Adipose tissue (tissue), 3 donors: ENCODE data around the gene ROR1. TPM values are rescaled to one million over a fixed set of nuclear protein-coding genes. Genes with fewer than 3 reads are reported as not detected.

Source experiments
- H3K27ac ChIP-seq: one replicate; pipeline ENCODE4 v1.5.1; 2013; ENCODE audit warnings: low read depth, low read length
- WGBS, 3 donors: extraction: QIAGEN DNeasy Blood & Tissue Kit; methylation state at CpG; one replicate each; pipeline ENCODE4 v1.1.7; 2013; 5-methylcytosine and 5-hydroxymethylcytosine counted together
- polyA plus RNA-seq, 3 donors: library from polyadenylated mRNA; stranded (reverse); fragments of 200-250 nt; gene quantifications; one replicate each; pipeline ENCODE4 v1.2.3, GENCODE V29; 2013
- donor health status: healthy with polysubstance abuse.
- donor health status: Bipolar disorder and iron deficiency.
- donor health status: healthy.

ROR1 gene
- 1 to 10 TPM; 2.1 to 2.8 (median 2.1) TPM for polyA plus RNA-seq

GRCh38 chr1:63773815-63774616 lies at the start of gene ROR1:
ROR1 (plus strand) TSS chr1:63774017.
- H3K27ac ChIP-seq = no peak within 1 kb of the TSS
- 1% methylated on average over 52 to 99 of the region's 99 CpGs for WGBS, 3 donors

GRCh38 chr1:63724375-63724899 lies 49.4 kb upstream of the ROR1 start:
- WGBS, 3 donors = 94 to 96% (median 94%) methylated on average over 3 of the region's 3 CpGs

GRCh38 chr1:63728611-63729226 lies 45.1 kb upstream of the ROR1 start:
- WGBS, 3 donors = 89 to 95% (median 92%) methylated on average over 8 of the region's 8 CpGs
- H3K27ac ChIP-seq = no peak overlapping the region

More at GRCh38 chr1:63724375-63724899, 49.4 kb upstream of the ROR1 start:
- no peak overlapping the region for H3K27ac ChIP-seq

- H3K27ac ChIP-seq = no peak overlapping the region
- WGBS, 3 donors = 81 to 90% (median 84%) methylated on average over 5 of the region's 5 CpGs
Observed at GRCh38 chr1:63729227-63729620, 44.6 kb upstream of the ROR1 start.

GRCh38 chr1:63730211-63730610 lies 43.6 kb upstream of the ROR1 start:
- 56 to 65% (median 60%) methylated on average over 4 of the region's 4 CpGs for WGBS, 3 donors
- H3K27ac ChIP-seq = no peak overlapping the region

GRCh38 chr1:63731117-63732043 lies 42.4 kb upstream of the ROR1 start:
- 51 to 78% (median 52%) methylated on average over 9 of the region's 9 CpGs for WGBS, 3 donors
- H3K27ac ChIP-seq = no peak overlapping the region

- H3K27ac ChIP-seq = no peak overlapping the region
- WGBS, 3 donors = 77 to 93% (median 84%) methylated on average over 1 of the region's 1 CpG
Observed at GRCh38 chr1:63732666-63733065, 41.2 kb upstream of the ROR1 start.

GRCh38 chr1:63738772-63739171 lies 35.0 kb upstream of the ROR1 start:
- H3K27ac ChIP-seq = no peak overlapping the region
- WGBS, 3 donors = 83 to 90% (median 86%) methylated on average over 1 of the region's 1 CpG

GRCh38 chr1:63739452-63739851 lies 34.4 kb upstream of the ROR1 start:
- 81 to 87% (median 82%) methylated on average over 2 of the region's 2 CpGs for WGBS, 3 donors
- no peak overlapping the region for H3K27ac ChIP-seq

GRCh38 chr1:63740432-63740831 lies 33.4 kb upstream of the ROR1 start:
- 93 to 94% (median 94%) methylated on average over 2 of the region's 2 CpGs for WGBS, 3 donors
- H3K27ac ChIP-seq = no peak overlapping the region

- H3K27ac ChIP-seq = no peak overlapping the region
Observed at GRCh38 chr1:63742526-63742925, 31.3 kb upstream of the ROR1 start.

- H3K27ac ChIP-seq = no peak overlapping the region
Observed at GRCh38 chr1:63743781-63744180, 30.0 kb upstream of the ROR1 start.

GRCh38 chr1:63746129-63746864 lies 27.5 kb upstream of the ROR1 start:
- 65 to 77% (median 67%) methylated on average over 12 of the region's 12 CpGs for WGBS, 3 donors
- no peak overlapping the region for H3K27ac ChIP-seq

- no peak overlapping the region for H3K27ac ChIP-seq
- 64 to 80% (median 68%) methylated on average over 6 of the region's 6 CpGs for WGBS, 3 donors
Observed at GRCh38 chr1:63747445-63747844, 26.4 kb upstream of the ROR1 start.

GRCh38 chr1:63748046-63748580 lies 25.7 kb upstream of the ROR1 start:
- WGBS, 3 donors = 68 to 87% (median 83%) methylated on average over 4 of the region's 4 CpGs
- no peak overlapping the region for H3K27ac ChIP-seq

GRCh38 chr1:63748641-63749040 lies 25.2 kb upstream of the ROR1 start:
- WGBS, 3 donors = 89 to 93% (median 92%) methylated on average over 5 of the region's 5 CpGs

GRCh38 chr1:63750721-63751120 lies 23.1 kb upstream of the ROR1 start:
- WGBS, 3 donors = 72 to 93% (median 76%) methylated on average over 3 of the region's 3 CpGs

More at GRCh38 chr1:63748641-63749040, 25.2 kb upstream of the ROR1 start:
- H3K27ac ChIP-seq = no peak overlapping the region

GRCh38 chr1:63752176-63752575 lies 21.6 kb upstream of the ROR1 start:
- H3K27ac ChIP-seq = no peak overlapping the region
- 28 to 64% (median 57%) methylated on average over 1 of the region's 1 CpG for WGBS, 3 donors

More at GRCh38 chr1:63750721-63751120, 23.1 kb upstream of the ROR1 start:
- no peak overlapping the region for H3K27ac ChIP-seq
